Astrocyte (in vitro differentiated cells and primary cell): ENCODE data around the gene LTBP2.

Source experiments
- EZH2 ChIP-seq: IDR thresholded peaks from 2 replicates; pipeline ENCODE4 v1.6.1; 2012; ENCODE audit warnings: mild to moderate bottlenecking, low read length, inconsistent platforms; ENCODE audit not compliant: insufficient read depth
- TF ChIP-seq, protein P1 (sequence below): IDR thresholded peaks from 2 replicates; pipeline ENCODE4 v1.5.1; 2011; ENCODE audit warnings: low read depth, mild to moderate bottlenecking, inconsistent platforms, low read length, moderate library complexity; ENCODE audit not compliant: insufficient read depth

DNA sequence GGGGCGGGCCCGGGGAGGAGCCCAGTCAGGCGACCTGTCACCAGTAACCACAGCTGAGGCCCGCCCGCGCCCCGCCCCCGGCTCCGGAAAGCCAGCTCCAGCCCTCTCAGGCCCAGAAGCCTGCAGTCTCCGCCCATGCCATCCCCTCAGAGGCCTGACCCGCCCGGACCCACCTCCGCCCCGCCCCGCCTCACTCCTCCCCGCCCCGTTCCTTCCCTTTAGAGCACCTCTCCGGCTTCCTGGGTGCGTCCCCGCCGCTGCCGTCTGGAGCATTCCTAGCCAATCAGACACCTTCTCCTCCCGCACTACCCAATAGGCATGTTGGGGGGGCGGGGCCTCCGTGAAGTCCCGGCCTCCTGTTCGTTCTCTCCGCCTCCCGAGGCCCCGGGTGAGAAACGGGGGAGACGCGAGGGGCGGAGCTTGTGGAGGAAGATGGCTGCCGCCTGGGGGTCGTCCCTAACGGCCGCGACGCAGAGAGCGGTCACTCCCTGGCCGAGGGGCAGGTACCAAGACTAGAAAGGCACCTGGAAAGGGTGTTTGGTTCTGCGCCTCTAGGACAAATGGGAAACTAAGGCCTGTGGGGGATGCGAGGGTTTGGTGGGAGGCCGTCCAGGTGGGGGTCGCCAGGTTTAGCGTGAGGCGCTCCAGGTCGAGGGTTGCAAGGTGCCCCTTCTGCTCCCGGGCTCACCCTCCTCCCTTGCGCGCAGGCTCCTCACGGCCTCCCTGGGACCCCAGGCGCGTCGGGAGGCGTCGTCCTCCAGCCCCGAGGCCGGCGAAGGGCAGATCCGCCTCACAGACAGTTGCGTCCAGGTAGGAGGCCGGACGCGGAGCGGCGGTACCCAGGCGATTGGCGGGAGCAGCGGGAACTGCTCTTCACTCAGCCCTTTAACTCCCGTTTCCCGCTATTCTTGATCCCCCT is 118.4 kb downstream of the LTBP2 start, which contains the start of gene ISCA2:
- no peak for TF ChIP-seq EZH2
- TF ChIP-seq, protein P1, sequence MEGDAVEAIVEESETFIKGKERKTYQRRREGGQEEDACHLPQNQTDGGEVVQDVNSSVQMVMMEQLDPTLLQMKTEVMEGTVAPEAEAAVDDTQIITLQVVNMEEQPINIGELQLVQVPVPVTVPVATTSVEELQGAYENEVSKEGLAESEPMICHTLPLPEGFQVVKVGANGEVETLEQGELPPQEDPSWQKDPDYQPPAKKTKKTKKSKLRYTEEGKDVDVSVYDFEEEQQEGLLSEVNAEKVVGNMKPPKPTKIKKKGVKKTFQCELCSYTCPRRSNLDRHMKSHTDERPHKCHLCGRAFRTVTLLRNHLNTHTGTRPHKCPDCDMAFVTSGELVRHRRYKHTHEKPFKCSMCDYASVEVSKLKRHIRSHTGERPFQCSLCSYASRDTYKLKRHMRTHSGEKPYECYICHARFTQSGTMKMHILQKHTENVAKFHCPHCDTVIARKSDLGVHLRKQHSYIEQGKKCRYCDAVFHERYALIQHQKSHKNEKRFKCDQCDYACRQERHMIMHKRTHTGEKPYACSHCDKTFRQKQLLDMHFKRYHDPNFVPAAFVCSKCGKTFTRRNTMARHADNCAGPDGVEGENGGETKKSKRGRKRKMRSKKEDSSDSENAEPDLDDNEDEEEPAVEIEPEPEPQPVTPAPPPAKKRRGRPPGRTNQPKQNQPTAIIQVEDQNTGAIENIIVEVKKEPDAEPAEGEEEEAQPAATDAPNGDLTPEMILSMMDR: no peak
